Pancreas (tissue), 10 donors: ENCODE data around the gene APP. TPM values are rescaled to one million over a fixed set of nuclear protein-coding genes. Genes with fewer than 3 reads are reported as not detected.

Experiments
- ATAC-seq, 4 donors: fragments of 200-7000 bp; cut with Tn5 transposase; one replicate each; pipeline versions ENCODE4 v1.8.0 to v1.9.1; 2020; ENCODE audit warnings: mild to moderate bottlenecking in 4 of 4, moderate library complexity in 4 of 4
- DNase-seq, 6 donors: peaks; one replicate each; pipeline ENCODE4 v3.0.0-alpha.2; 2020
- FAIRE-seq: peaks from 2 replicates; lab custom pipeline; 2012; peaks lifted over from hg19 to GRCh38; lab: Jason Lieb, UNC
- H3K27ac ChIP-seq, 4 donors: fragments of 200-600 bp; sonication (generic); 1 replicate in 3 of 4; 2 replicates in 1 of 4; pipeline versions ENCODE4 v1.5.0 to v1.8.0; 2020
- H3K27me3 ChIP-seq, 4 donors: fragments of 200-600 bp; one replicate each; pipeline ENCODE4 v1.8.0; 2021
- H3K36me3 ChIP-seq, 3 donors: fragments of 200-600 bp; sonication (generic) in 1 of 3; one replicate each; pipeline versions ENCODE4 v1.5.0 to v1.8.0; 2020 to 2021
- H3K4me1 ChIP-seq, 3 donors: fragments of 200-600 bp; one replicate each; pipeline ENCODE4 v1.8.0; 2021
- H3K4me3 ChIP-seq, 4 donors: fragments of 200-600 bp; sonication (generic) in 2 of 4; one replicate each; pipeline versions ENCODE4 v1.5.0 to v1.8.0; 2020 to 2021
- H3K9me3 ChIP-seq, 4 donors: fragments of 200-600 bp; one replicate each; pipeline ENCODE4 v1.8.0; 2021
- WGBS, 2 donors: extraction: QIAGEN DNeasy Blood & Tissue Kit; methylation state at CpG; one replicate each; pipeline ENCODE4 v1.1.7; 2013; 5-methylcytosine and 5-hydroxymethylcytosine counted together
- intact Hi-C, 3 donors: fragments of 100-400 bp; cut with DNase I; formaldehyde crosslinking; loops; one replicate each; pipeline versions ENCODE4 v1.11.1 to v1.14.2; 2022
- polyA plus RNA-seq, 2 donors: library from polyadenylated mRNA; stranded (reverse); fragments of 200-250 nt; gene quantifications; one replicate each; pipeline ENCODE4 v1.2.3, GENCODE V29; 2013
- total RNA-seq, 6 donors: library from RNA; stranded (reverse); fragmentation: NEBNext Ultra II Directional in 4 of 6; extraction: Animal tissue kit (Norgen Biotek cat#: 25700) in 4 of 6; gene quantifications; one replicate each; pipeline versions ENCODE4 v1.2.1 to v1.2.4, GENCODE V29; 2021 to 2023
- TF ChIP-seq, protein P1 (sequence below), 4 donors: fragments of 200-600 bp; sonication (generic) in 3 of 4; IDR thresholded peaks; one replicate each; pipeline versions ENCODE4 v1.5.0 to v1.8.0; 2021; ENCODE audit warnings: antibody characterized with exemption in 4 of 4
- donor health status: healthy with polysubstance abuse.
- donor health status: DM: no; HTN: no; CAD: no; lungs with moderate emphysema.
- donor health status: DM: no; HTN: no; CAD: no.
- donor health status: control.
- donor health status: control.
- donor health status: Bipolar disorder and iron deficiency.
- donor health status: DM: yes; HTN: yes; CAD: no.
- donor health status: DM: no; HTN: no; CAD: no.
- donor health status: DM: no; HTN: no; CAD: no.
- donor health status: DM: yes; HTN: yes; CAD: no.

The APP gene
- total and polyA plus RNA-seq, 8 donors: 50.7 to 372 (median 165) TPM

DNA sequence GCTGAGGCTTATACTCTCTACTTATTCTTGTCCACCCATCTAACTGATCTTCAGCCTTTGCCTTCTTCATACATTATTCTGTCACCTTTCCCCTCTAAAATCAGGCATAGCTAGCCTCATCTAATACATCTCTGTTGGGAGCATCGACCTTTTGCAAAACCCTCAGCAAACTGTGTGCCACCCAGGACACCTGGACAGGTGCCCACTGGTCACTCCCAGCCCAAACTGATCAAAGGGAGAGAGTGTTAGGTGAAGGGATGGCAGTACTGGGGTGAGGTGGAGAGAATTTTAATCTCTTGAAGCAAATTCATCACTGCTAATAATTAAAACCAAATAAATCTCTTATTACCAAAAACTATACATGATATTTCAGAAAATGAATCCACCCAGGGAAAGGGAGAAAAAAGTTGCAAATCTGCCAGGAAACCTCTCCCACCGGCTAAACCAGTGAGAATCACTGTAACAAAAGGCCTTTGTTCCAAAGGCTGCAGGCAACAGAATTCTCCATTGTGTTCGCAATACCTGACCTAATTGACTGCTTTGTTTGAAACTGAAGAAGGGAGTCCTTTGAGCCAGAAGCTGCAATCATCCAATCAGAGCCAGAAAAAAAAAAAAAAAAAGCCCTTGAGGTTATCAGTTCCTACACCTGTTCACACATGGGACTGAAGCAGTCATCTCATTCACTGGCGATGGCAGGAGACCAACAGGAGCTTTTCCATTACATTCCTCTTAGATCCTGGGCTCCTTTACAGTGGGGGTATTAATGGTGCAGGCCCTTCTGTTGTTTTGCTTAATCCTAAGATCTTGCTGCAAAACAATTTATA, 172.6 kb downstream of the APP start:
- FAIRE-seq (peak; percentile 5), ATAC-seq (peak; percentile 94 to 97 (median 95)), DNase-seq (peak in 4 of 6 donors; percentile 55 to 80 (median 76))
- TF ChIP-seq, protein P1, sequence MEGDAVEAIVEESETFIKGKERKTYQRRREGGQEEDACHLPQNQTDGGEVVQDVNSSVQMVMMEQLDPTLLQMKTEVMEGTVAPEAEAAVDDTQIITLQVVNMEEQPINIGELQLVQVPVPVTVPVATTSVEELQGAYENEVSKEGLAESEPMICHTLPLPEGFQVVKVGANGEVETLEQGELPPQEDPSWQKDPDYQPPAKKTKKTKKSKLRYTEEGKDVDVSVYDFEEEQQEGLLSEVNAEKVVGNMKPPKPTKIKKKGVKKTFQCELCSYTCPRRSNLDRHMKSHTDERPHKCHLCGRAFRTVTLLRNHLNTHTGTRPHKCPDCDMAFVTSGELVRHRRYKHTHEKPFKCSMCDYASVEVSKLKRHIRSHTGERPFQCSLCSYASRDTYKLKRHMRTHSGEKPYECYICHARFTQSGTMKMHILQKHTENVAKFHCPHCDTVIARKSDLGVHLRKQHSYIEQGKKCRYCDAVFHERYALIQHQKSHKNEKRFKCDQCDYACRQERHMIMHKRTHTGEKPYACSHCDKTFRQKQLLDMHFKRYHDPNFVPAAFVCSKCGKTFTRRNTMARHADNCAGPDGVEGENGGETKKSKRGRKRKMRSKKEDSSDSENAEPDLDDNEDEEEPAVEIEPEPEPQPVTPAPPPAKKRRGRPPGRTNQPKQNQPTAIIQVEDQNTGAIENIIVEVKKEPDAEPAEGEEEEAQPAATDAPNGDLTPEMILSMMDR (IDR thresholded peaks at IDR 0.05): no peak
- H3K27ac ChIP-seq: peak overlapping the region; percentile 65 to 78 (median 70)
- intact Hi-C loops: no loop called here
- H3K27me3 ChIP-seq: no peaks in the 10 kb centered on the region
- no peak overlapping the region for H3K4me3 ChIP-seq
- WGBS, 2 donors: 7 to 19% methylated on average over 4 of the region's 4 CpGs
- no peaks in the 10 kb centered on the region for H3K9me3 ChIP-seq
- H3K36me3 ChIP-seq: no peaks in the 10 kb centered on the region
- H3K4me1 ChIP-seq: peaks cover 16 to 22% (median 19%) of the 10 kb centered on the region in 3 donors

DNA sequence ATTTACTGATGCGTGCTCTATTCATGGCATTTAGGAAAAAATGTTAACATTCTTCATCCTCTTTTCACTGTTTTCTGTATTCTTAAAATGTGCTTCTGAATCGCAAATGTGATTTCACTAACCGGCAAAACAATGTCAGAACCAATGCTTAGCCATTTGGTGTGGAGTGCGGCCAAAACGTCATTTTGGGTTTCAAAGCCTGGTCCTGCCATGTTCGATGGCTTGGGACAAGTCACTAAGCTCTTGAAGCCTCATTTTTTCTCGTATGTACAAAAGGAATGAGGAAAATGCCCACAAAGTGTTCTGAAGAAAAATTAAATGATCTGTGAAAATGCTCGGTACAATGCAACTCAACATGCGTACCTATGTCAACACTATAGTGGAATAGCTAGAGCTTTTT, 175.3 kb downstream of the APP start:
- intact Hi-C loops: no loop called here

DNA sequence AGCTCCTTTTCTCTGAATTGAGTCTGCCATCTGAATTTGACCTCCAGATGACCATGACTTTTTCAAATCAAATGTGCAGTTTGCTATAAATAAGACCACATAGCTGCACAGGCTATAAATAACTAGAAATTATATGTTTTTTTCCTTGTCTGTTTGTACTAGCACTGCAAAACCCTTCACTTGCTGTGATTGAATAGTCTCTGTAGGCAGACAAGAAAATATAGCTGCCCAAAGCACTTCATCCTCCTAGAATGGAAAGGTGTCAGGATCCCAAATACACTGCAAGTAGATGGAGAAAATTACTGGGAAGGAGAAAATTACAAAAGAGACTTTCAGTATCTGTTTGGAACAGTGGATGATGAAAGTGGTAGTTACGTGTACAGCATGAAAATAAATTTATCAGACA, 175.8 kb downstream of the APP start:
- FAIRE-seq (no peak), ATAC-seq (no peak), DNase-seq (no peak)
- TF ChIP-seq, protein P1 (IDR thresholded peaks at IDR 0.05): no peak
- H3K9me3 ChIP-seq: no peaks in the 10 kb centered on the region
- no peak overlapping the region for H3K27ac ChIP-seq
- no peaks in the 10 kb centered on the region for H3K27me3 ChIP-seq
- H3K36me3 ChIP-seq: no peaks in the 10 kb centered on the region
- no peak overlapping the region for H3K4me3 ChIP-seq
- H3K4me1 ChIP-seq: peaks cover 16 to 22% (median 19%) of the 10 kb centered on the region in 3 donors
- WGBS, 2 donors: 96 to 97% methylated on average over 1 of the region's 1 CpG
- intact Hi-C loops: no loop called here

More for the DNA sequence above, 175.3 kb downstream of the APP start:
- TF ChIP-seq, protein P1 (IDR thresholded peaks at IDR 0.05): no peak
- ATAC-seq: no peak
- H3K36me3 ChIP-seq: no peaks in the 10 kb centered on the region
- no peak for DNase-seq
- H3K4me3 ChIP-seq: no peak overlapping the region
- H3K4me1 ChIP-seq: peaks cover 16 to 22% (median 19%) of the 10 kb centered on the region in 3 donors
- no peaks in the 10 kb centered on the region for H3K9me3 ChIP-seq
- 82 to 87% methylated on average over 9 of the region's 9 CpGs for WGBS, 2 donors
- no peak for FAIRE-seq
- no peak overlapping the region for H3K27ac ChIP-seq
- H3K27me3 ChIP-seq: no peaks in the 10 kb centered on the region

DNA sequence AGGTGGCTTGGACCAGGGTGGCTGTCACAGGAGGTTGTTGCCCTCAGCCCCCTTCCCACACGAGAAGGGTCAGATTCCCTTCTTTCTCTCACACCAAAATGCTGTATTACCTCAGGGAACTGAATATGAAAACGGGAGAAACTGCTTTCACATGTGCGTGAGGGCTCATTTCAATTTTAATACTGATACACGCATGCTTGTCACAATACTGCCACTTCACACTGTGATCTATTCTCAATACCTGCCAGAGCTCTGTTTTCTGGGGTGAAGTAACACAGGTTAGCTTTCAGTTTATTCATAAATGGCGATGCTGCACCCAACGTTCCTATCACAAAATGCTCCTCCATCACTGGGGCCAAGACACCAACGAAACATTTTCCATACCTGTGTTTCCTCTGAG, 181.8 kb downstream of the APP start:
- Histone ChIP-seq H3K4me1 (peaks cover 0 to 10% (median 9%) of the 10 kb centered on the region in 3 donors), H3K9me3 (no peaks in the 10 kb centered on the region), H3K36me3 (no peaks in the 10 kb centered on the region), H3K27ac (no peak overlapping the region), H3K27me3 (no peaks in the 10 kb centered on the region), H3K4me3 (no peak overlapping the region)
- intact Hi-C loops: no loop called here
- TF ChIP-seq, protein P1 (IDR thresholded peaks at IDR 0.05): no peak
- 92% methylated on average over 7 of the region's 7 CpGs for WGBS, 2 donors
- DNase-seq (no peak), FAIRE-seq (no peak), ATAC-seq (no peak)

DNA sequence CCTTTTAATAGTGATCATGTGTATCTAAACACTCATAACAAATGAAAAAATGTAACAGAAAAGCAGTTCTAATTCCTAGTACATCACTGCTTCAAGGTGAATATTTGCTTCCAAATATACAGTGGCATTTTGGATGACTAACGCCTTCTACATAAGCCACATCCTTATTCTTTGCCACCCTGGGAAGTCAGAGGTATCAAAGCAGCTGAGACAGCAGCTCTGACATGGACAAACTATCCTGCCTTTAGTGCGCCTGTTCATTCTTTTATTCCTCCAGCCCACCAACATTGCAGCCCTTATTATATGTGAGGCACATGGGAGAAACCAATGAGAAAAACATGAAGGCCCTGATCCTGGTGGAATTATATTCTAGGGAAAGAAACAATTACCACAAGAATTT, 183.0 kb downstream of the APP start:
- no peak overlapping the region for H3K4me3 ChIP-seq
- intact Hi-C loops: no loop called here
- no peaks in the 10 kb centered on the region for H3K36me3 ChIP-seq
- TF ChIP-seq, protein P1 (IDR thresholded peaks at IDR 0.05): no peak
- no peak for ATAC-seq
- FAIRE-seq: no peak
- H3K27ac ChIP-seq: no peak overlapping the region
- WGBS, 2 donors: 90 to 92% methylated on average over 2 of the region's 2 CpGs
- no peak for DNase-seq
- H3K9me3 ChIP-seq: no peaks in the 10 kb centered on the region
- peaks cover 0 to 17% (median 14%) of the 10 kb centered on the region in 3 donors for H3K4me1 ChIP-seq
- no peaks in the 10 kb centered on the region for H3K27me3 ChIP-seq
